ENCODE results near the gene USP22. TPM values are rescaled to one million over a fixed set of nuclear protein-coding genes. Genes with fewer than 3 reads are reported as not detected.

USP22 gene
- total RNA-seq, 2 experiments from 2014 or later, result 194 to 217 TPM

DNA sequence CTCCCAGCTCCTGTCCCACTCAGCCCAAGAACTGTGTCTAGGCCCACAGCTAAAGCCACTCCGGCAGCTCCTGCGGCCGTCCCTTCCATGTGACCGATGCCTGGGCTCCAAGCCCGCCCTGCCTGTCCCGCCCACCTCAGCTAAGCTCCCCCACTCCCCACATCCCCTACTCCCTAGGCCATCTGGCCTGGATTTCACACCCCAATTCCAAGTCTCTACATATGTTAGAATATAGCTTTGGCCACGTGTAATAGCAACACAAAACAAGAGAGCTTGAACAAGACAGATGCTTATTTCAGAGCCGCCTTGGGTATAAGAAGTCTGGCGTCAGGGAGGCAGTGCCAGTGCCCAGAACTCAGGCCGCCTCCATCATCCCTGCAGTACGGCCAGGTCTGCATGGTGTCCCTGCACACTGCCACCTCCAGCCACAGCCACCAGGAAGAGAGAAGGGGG lies 30.0 kb upstream of the USP22 start:
- Histone ChIP-seq H3K36me3 (ENCODE audit: insufficient read depth, low read length) (no peaks in the 10 kb centered on the region), H3K27ac (ENCODE audit: low read depth in 1 of 2, low read length in 2 of 2) (no peak overlapping the region), H3K27me3 (ENCODE audit: control insufficient read depth in 1 of 2, insufficient read depth in 2 of 2, low read length in 2 of 2) (no peaks in the 10 kb centered on the region), H3K4me3 (ENCODE audit: low read length) (no peak overlapping the region), H3K9me3 (ENCODE audit: control insufficient read depth in 1 of 2, insufficient read depth in 1 of 2, low read length in 2 of 2) (no peaks in the 10 kb centered on the region), H3K4me1 (ENCODE audit: insufficient read depth, low read length) (no peaks in the 10 kb centered on the region)
- intact Hi-C loops (cut with DNase I, micrococcal nuclease), result no loop called here
- Mint-ChIP-seq H3K9me3 (no peaks in the 10 kb centered on the region), H3K27me3 (peaks cover 7% of the 10 kb centered on the region), H3K4me1 (ENCODE audit: low read depth) (no peaks in the 10 kb centered on the region), H3K36me3 (ENCODE audit: low read depth) (no peaks in the 10 kb centered on the region), H3K27ac (no peak overlapping the region), H3K4me3 (no peak overlapping the region)
- ATAC-seq (ENCODE audit: poor library complexity) (no peak), DNase-seq (no peak)
- CTCF ChIA-PET, result no interaction called here
- TF ChIP-seq, protein P1, sequence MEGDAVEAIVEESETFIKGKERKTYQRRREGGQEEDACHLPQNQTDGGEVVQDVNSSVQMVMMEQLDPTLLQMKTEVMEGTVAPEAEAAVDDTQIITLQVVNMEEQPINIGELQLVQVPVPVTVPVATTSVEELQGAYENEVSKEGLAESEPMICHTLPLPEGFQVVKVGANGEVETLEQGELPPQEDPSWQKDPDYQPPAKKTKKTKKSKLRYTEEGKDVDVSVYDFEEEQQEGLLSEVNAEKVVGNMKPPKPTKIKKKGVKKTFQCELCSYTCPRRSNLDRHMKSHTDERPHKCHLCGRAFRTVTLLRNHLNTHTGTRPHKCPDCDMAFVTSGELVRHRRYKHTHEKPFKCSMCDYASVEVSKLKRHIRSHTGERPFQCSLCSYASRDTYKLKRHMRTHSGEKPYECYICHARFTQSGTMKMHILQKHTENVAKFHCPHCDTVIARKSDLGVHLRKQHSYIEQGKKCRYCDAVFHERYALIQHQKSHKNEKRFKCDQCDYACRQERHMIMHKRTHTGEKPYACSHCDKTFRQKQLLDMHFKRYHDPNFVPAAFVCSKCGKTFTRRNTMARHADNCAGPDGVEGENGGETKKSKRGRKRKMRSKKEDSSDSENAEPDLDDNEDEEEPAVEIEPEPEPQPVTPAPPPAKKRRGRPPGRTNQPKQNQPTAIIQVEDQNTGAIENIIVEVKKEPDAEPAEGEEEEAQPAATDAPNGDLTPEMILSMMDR (IDR thresholded peaks at IDR 0.05), result no peak
- POLR2A ChIA-PET, result no interaction called here

GRCh38 chr17:21066394-21066793 lies 23.6 kb upstream of the USP22 start:
- Mint-ChIP-seq H3K4me3 (no peak overlapping the region), H3K27ac (no peak overlapping the region), H3K4me1 (ENCODE audit: low read depth) (no peaks in the 10 kb centered on the region), H3K36me3 (ENCODE audit: low read depth) (no peaks in the 10 kb centered on the region), H3K9me3 (no peaks in the 10 kb centered on the region), H3K27me3 (no peaks in the 10 kb centered on the region)
- intact Hi-C loops (cut with DNase I, micrococcal nuclease), result no loop called here
- ChIA-PET CTCF (interaction anchor here (1.2 kb wide), 1 partner anchor 23 kb away, joined by 3 read pairs; no protein-coding TSS in a partner anchor), POLR2A (no interaction called here)
- no peaks in the 10 kb centered on the region for H3K9me3 ChIP-seq (ENCODE audit: control insufficient read depth in 1 of 2, insufficient read depth in 1 of 2, low read length in 2 of 2)
- H3K36me3 ChIP-seq (ENCODE audit: insufficient read depth, low read length), result no peaks in the 10 kb centered on the region
- ATAC-seq (ENCODE audit: poor library complexity) (no peak), DNase-seq (no peak)
- TF ChIP-seq, protein P1 (IDR thresholded peaks at IDR 0.05), result no peak
- H3K27ac ChIP-seq (ENCODE audit: low read depth in 1 of 2, low read length in 2 of 2), result no peak overlapping the region
- no peak overlapping the region for H3K4me3 ChIP-seq (ENCODE audit: low read length)
- H3K27me3 ChIP-seq (ENCODE audit: control insufficient read depth in 1 of 2, insufficient read depth in 2 of 2, low read length in 2 of 2), result no peaks in the 10 kb centered on the region
- no peaks in the 10 kb centered on the region for H3K4me1 ChIP-seq (ENCODE audit: insufficient read depth, low read length)

DNA sequence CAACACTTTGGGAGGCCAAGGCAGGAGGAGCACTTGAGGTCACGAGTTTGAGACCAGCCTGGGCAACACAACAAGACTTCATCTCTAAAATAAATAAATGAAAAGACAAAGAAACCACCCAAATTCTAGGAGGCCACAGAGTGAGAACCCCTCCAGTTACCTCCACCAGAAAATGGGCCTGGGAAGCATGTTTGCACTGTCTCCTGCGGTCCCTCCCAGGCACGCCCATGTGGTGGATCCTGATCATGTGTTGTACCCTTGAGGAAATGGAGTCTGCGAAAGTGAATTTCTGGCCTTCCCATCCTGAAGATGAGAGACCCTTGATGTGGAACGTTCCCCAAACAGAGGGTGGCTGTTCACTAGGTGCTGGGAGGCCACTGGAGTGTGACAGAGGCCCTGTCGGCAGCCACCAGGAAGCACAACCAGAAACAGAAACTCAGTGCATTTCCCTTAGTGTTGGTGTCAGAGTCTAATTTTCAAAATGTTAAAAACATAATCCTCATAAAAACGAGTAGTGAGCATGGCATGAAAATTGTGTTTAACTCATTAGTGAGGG lies 19.2 kb upstream of the USP22 start:
- Mint-ChIP-seq H3K4me3 (no peak overlapping the region), H3K36me3 (ENCODE audit: low read depth) (no peaks in the 10 kb centered on the region), H3K27ac (no peak overlapping the region), H3K4me1 (ENCODE audit: low read depth) (no peaks in the 10 kb centered on the region), H3K9me3 (no peaks in the 10 kb centered on the region), H3K27me3 (peaks cover 8% of the 10 kb centered on the region)
- Histone ChIP-seq H3K27me3 (ENCODE audit: control insufficient read depth in 1 of 2, insufficient read depth in 2 of 2, low read length in 2 of 2) (peaks cover 0 to 2% of the 10 kb centered on the region in 2 experiments), H3K9me3 (ENCODE audit: control insufficient read depth in 1 of 2, insufficient read depth in 1 of 2, low read length in 2 of 2) (no peaks in the 10 kb centered on the region), H3K36me3 (ENCODE audit: insufficient read depth, low read length) (no peaks in the 10 kb centered on the region), H3K27ac (ENCODE audit: low read depth in 1 of 2, low read length in 2 of 2) (no peak overlapping the region), H3K4me1 (ENCODE audit: insufficient read depth, low read length) (no peaks in the 10 kb centered on the region), H3K4me3 (ENCODE audit: low read length) (no peak overlapping the region)
- ChIA-PET CTCF (no interaction called here), POLR2A (no interaction called here)
- TF ChIP-seq, protein P1 (IDR thresholded peaks at IDR 0.05), result no peak
- intact Hi-C loops (cut with DNase I, micrococcal nuclease), result no loop called here
- DNase-seq, result no peak
- no peak for ATAC-seq (ENCODE audit: poor library complexity)

All from CD4-positive, alpha-beta T cell (primary cell).